Measurements from ENCODE around the gene AXIN2.

GRCh38 chr17:65550758-65551157, 10.7 kb downstream of the AXIN2 start:
- TF ChIP-seq, protein P1, sequence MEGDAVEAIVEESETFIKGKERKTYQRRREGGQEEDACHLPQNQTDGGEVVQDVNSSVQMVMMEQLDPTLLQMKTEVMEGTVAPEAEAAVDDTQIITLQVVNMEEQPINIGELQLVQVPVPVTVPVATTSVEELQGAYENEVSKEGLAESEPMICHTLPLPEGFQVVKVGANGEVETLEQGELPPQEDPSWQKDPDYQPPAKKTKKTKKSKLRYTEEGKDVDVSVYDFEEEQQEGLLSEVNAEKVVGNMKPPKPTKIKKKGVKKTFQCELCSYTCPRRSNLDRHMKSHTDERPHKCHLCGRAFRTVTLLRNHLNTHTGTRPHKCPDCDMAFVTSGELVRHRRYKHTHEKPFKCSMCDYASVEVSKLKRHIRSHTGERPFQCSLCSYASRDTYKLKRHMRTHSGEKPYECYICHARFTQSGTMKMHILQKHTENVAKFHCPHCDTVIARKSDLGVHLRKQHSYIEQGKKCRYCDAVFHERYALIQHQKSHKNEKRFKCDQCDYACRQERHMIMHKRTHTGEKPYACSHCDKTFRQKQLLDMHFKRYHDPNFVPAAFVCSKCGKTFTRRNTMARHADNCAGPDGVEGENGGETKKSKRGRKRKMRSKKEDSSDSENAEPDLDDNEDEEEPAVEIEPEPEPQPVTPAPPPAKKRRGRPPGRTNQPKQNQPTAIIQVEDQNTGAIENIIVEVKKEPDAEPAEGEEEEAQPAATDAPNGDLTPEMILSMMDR (IDR thresholded peaks at IDR 0.05), result no peak
- TF ChIP-seq POLR2A (IDR thresholded peaks at IDR 0.05), result no peak

Data from thyroid gland (tissue), 4 donors.